ENCODE results near the gene DNMT3A. TPM values are rescaled to one million over a fixed set of nuclear protein-coding genes. Genes with fewer than 3 reads are reported as not detected.

Gene DNMT3A
- total and polyA plus RNA-seq, 2 donors from 2014 or later = 6.5 to 31.4 TPM

- FAIRE-seq = no peak
- intact Hi-C loops (cut with DNase I) = no loop called here
- DNase-seq = no peak
Measured at GRCh38 chr2:25227576-25227975, 114.1 kb downstream of the DNMT3A start.

GRCh38 chr2:25226827-25227226, 114.9 kb downstream of the DNMT3A start:
- DNase-seq = no peak
- FAIRE-seq = no peak
- H3K9me3 ChIP-seq (ENCODE audit: control insufficient read depth in 2 of 3, insufficient read depth in 1 of 3, low read length in 3 of 3) = no peaks in the 10 kb centered on the region

More at GRCh38 chr2:25227576-25227975, 114.1 kb downstream of the DNMT3A start:
- Histone ChIP-seq H3K9me3 (ENCODE audit: control insufficient read depth in 2 of 3, insufficient read depth in 1 of 3, low read length in 3 of 3) (no peaks in the 10 kb centered on the region), H3K36me3 (ENCODE audit: control insufficient read depth in 2 of 3, insufficient read depth in 3 of 3, low read length in 3 of 3) (no peaks in the 10 kb centered on the region), H3K9ac (ENCODE audit: low read length in 3 of 3) (no peak overlapping the region), H3K4me3 (ENCODE audit: low read length in 3 of 3) (no peak overlapping the region), H3K4me1 (ENCODE audit: control insufficient read depth in 2 of 3, insufficient read depth in 2 of 3, low read depth in 1 of 3, low read length in 3 of 3) (peaks cover 0 to 4% (median 2%) of the 10 kb centered on the region in 3 donors), H3K27ac (ENCODE audit: low read depth in 2 of 2, low read length in 2 of 2) (no peak overlapping the region), H3K27me3 (ENCODE audit: control insufficient read depth, insufficient read depth, low read length) (no peaks in the 10 kb centered on the region)
- no peak for TF ChIP-seq CTCF (IDR thresholded peaks at IDR 0.05; ENCODE audit: borderline replicate concordance, extremely low read depth, insufficient read depth)

GRCh38 chr2:25222477-25223121, 119.1 kb downstream of the DNMT3A start:
- no peak overlapping the region for H3K9ac ChIP-seq (ENCODE audit: low read length in 3 of 3)
- peak in 1 of 5 donors; percentile 32 for DNase-seq
- no peak overlapping the region for H3K4me3 ChIP-seq (ENCODE audit: low read length in 3 of 3)
- TF ChIP-seq CTCF (IDR thresholded peaks at IDR 0.05; ENCODE audit: borderline replicate concordance, extremely low read depth, insufficient read depth) = no peak
- no peak for FAIRE-seq
- no peak overlapping the region for H3K27ac ChIP-seq (ENCODE audit: low read depth in 2 of 2, low read length in 2 of 2)
- no peaks in the 10 kb centered on the region for H3K4me1 ChIP-seq (ENCODE audit: control insufficient read depth in 2 of 3, insufficient read depth in 2 of 3, low read depth in 1 of 3, low read length in 3 of 3)
- H3K36me3 ChIP-seq (ENCODE audit: control insufficient read depth in 2 of 3, insufficient read depth in 3 of 3, low read length in 3 of 3) = no peaks in the 10 kb centered on the region
- no peaks in the 10 kb centered on the region for H3K27me3 ChIP-seq (ENCODE audit: control insufficient read depth, insufficient read depth, low read length)
- H3K9me3 ChIP-seq (ENCODE audit: control insufficient read depth in 2 of 3, insufficient read depth in 1 of 3, low read length in 3 of 3) = no peaks in the 10 kb centered on the region
- intact Hi-C loops (cut with DNase I) = no loop called here

More at GRCh38 chr2:25226827-25227226, 114.9 kb downstream of the DNMT3A start:
- Histone ChIP-seq H3K4me3 (ENCODE audit: low read length in 3 of 3) (no peak overlapping the region), H3K9ac (ENCODE audit: low read length in 3 of 3) (no peak overlapping the region), H3K27ac (ENCODE audit: low read depth in 2 of 2, low read length in 2 of 2) (no peak overlapping the region), H3K36me3 (ENCODE audit: control insufficient read depth in 2 of 3, insufficient read depth in 3 of 3, low read length in 3 of 3) (no peaks in the 10 kb centered on the region), H3K4me1 (ENCODE audit: control insufficient read depth in 2 of 3, insufficient read depth in 2 of 3, low read depth in 1 of 3, low read length in 3 of 3) (peaks cover 0 to 4% (median 2%) of the 10 kb centered on the region in 3 donors), H3K27me3 (ENCODE audit: control insufficient read depth, insufficient read depth, low read length) (no peaks in the 10 kb centered on the region)
- intact Hi-C loops (cut with DNase I) = no loop called here
- TF ChIP-seq CTCF (IDR thresholded peaks at IDR 0.05; ENCODE audit: borderline replicate concordance, extremely low read depth, insufficient read depth) = no peak
